HEK293 (cell line): ENCODE results near the gene NSUN4.

Experiments
- CTCF ChIA-PET: fragments of 350-600 bp; formaldehyde crosslinking; extraction: SDS; loops from one replicate; lab custom pipeline; 2021; ENCODE audit warnings: antibody characterized with exemption; lab: Yijun Ruan, JAX
- POLR2A ChIA-PET: fragments of 300-600 bp; formaldehyde crosslinking; extraction: SDS; loops from one replicate; lab custom pipeline; 2020; ENCODE audit warnings: antibody characterized with exemption, inconsistent platforms; lab: Yijun Ruan, JAX
- H3K27ac ChIP-seq: fragments of 200-500 bp; sonication (Bioruptor generic); 2 replicates; pipeline ENCODE4 v1.5.1; 2014; ENCODE audit warnings: low read depth, low read length, control low read depth, inconsistent platforms; ENCODE audit errors: extremely low read depth
- H3K36me3 ChIP-seq, 2 experiments: fragments of 200-500 bp in 1 of 2; sonication (Bioruptor generic) in 1 of 2; 1 replicate in 1 of 2; 2 replicates in 1 of 2; pipeline ENCODE4 v1.5.1; 2014 to 2017; ENCODE audit warnings: inconsistent platforms in 2 of 2, low read length in 2 of 2; ENCODE audit not compliant: control insufficient read depth in 2 of 2, insufficient read depth in 1 of 2
- H3K4me1 ChIP-seq: fragments of 200-500 bp; sonication (Bioruptor generic); 2 replicates; pipeline ENCODE4 v1.5.1; 2014; ENCODE audit warnings: mild to moderate bottlenecking, low read length, inconsistent platforms; ENCODE audit not compliant: control insufficient read depth, insufficient read depth
- H3K4me3 ChIP-seq: 2 replicates; pipeline ENCODE4 v1.5.1; 2011; ENCODE audit warnings: low read depth, mild to moderate bottlenecking, control low read depth, low read length, moderate library complexity
- H3K9me3 ChIP-seq: fragments of 200-500 bp; sonication (Bioruptor generic); 2 replicates; pipeline ENCODE4 v1.5.1; 2014; ENCODE audit warnings: low read depth, low read length, inconsistent platforms; ENCODE audit not compliant: control insufficient read depth, insufficient read depth
- GLIS1 ChIP-seq: fragments of 450-650 bp; formaldehyde crosslinking; IDR thresholded peaks from 2 replicates; pipeline ENCODE4 v1.5.1; 2016; ENCODE audit warnings: missing biosample characterization, missing genetic modification characterization
- HIC1 ChIP-seq: fragments of 450-650 bp; formaldehyde crosslinking; IDR thresholded peaks from 2 replicates; pipeline ENCODE4 v1.5.1; 2016; ENCODE audit warnings: missing biosample characterization, missing genetic modification characterization
- KLF10 ChIP-seq: fragments of 450-650 bp; IDR thresholded peaks from 2 replicates; pipeline ENCODE4 v1.5.1; 2018; ENCODE audit warnings: missing biosample characterization, mild to moderate bottlenecking, missing genetic modification characterization
- OSR2 ChIP-seq: fragments of 450-650 bp; formaldehyde crosslinking; IDR thresholded peaks from 2 replicates; pipeline ENCODE4 v1.5.1; 2016; ENCODE audit warnings: missing biosample characterization, missing genetic modification characterization
- SETDB1 ChIP-seq: IDR thresholded peaks from one replicate; pipeline ENCODE4 v1.6.1; 2017; ENCODE audit warnings: mild to moderate bottlenecking, low read length, moderate library complexity, mixed read lengths; ENCODE audit not compliant: insufficient read length
- ZBTB17 ChIP-seq: fragments of 450-650 bp; formaldehyde crosslinking; IDR thresholded peaks from 2 replicates; pipeline ENCODE4 v1.5.1; 2016; ENCODE audit warnings: missing biosample characterization, missing genetic modification characterization
- ZIC2 ChIP-seq: fragments of 450-650 bp; formaldehyde crosslinking; IDR thresholded peaks from 2 replicates; pipeline ENCODE4 v1.5.1; 2016; ENCODE audit warnings: missing biosample characterization, missing genetic modification characterization
- ZNF132 ChIP-seq: fragments of 450-650 bp; formaldehyde crosslinking; IDR thresholded peaks from 2 replicates; pipeline ENCODE4 v1.5.1; 2017; ENCODE audit warnings: missing biosample characterization, missing genetic modification characterization, borderline replicate concordance
- ZNF184 ChIP-seq: fragments of 450-650 bp; IDR thresholded peaks from 2 replicates; pipeline ENCODE4 v1.5.1; 2018; ENCODE audit warnings: missing biosample characterization, mild to moderate bottlenecking, missing genetic modification characterization
- ZNF518A ChIP-seq: fragments of 450-650 bp; formaldehyde crosslinking; conservative IDR thresholded peaks from 2 replicates; pipeline ENCODE4 v1.5.1; 2016; ENCODE audit warnings: low read depth, missing biosample characterization, missing genetic modification characterization
- ZNF521 ChIP-seq: fragments of 450-650 bp; formaldehyde crosslinking; IDR thresholded peaks from 2 replicates; pipeline ENCODE4 v1.5.1; 2017; ENCODE audit warnings: missing biosample characterization, mild to moderate bottlenecking, missing genetic modification characterization
- ZNF624 ChIP-seq: fragments of 450-650 bp; formaldehyde crosslinking; IDR thresholded peaks from 2 replicates; pipeline ENCODE4 v1.5.1; 2017; ENCODE audit warnings: missing biosample characterization, missing genetic modification characterization
- ZNF654 ChIP-seq: fragments of 450-650 bp; formaldehyde crosslinking; IDR thresholded peaks from 2 replicates; pipeline ENCODE4 v1.5.1; 2016; ENCODE audit warnings: low read depth, missing biosample characterization, missing genetic modification characterization
- ZSCAN23 ChIP-seq: fragments of 450-650 bp; formaldehyde crosslinking; IDR thresholded peaks from 2 replicates; pipeline ENCODE4 v1.5.1; 2016; ENCODE audit warnings: missing biosample characterization, missing genetic modification characterization
- TF ChIP-seq, protein P1 (sequence below): fragments of 450-650 bp; formaldehyde crosslinking; IDR thresholded peaks from 2 replicates; pipeline ENCODE4 v1.5.0; 2017; ENCODE audit warnings: missing biosample characterization, missing genetic modification characterization, borderline replicate concordance

Gene NSUN4

GRCh38 chr1:46372431-46372830 is 31.8 kb downstream of the NSUN4 start:
- POLR2A ChIA-PET = interaction anchor here (0.7 kb wide), 1 partner anchor 128 kb away, joined by 3 read pairs; no protein-coding TSS in a partner anchor
- no peak for TF ChIP-seq ZNF132 (tag by site-specific recombination)
- TF ChIP-seq ZNF654 = no peak
- no peaks in the 10 kb centered on the region for H3K9me3 ChIP-seq
- CTCF ChIA-PET = no interaction called here
- H3K4me3 ChIP-seq = no peak overlapping the region
- no peaks in the 10 kb centered on the region for H3K4me1 ChIP-seq
- no peak overlapping the region for H3K27ac ChIP-seq
- H3K36me3 ChIP-seq = peaks cover 0 to 12% of the 10 kb centered on the region in 2 experiments; a peak in 2 of 3 replicates

DNA sequence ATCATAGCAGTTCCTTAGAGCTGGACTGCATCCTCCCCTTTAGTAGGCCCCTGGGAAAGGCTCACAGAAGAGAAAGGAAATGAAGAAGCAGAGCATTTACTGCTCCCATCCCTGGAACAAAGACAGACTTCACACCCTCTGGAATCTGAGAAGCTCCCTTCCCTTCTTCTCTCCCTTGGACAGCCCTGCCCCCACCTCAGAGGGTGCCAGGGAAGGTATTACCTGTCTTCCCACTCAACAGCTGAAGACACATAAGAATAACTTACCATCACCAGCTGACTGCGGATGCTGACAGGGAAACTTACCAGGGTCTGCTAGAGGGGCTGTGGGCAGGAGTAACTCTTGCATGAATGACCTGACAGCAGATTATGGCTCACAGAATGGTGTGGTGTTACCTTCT is 39.4 kb downstream of the NSUN4 start:
- H3K9me3 ChIP-seq = no peaks in the 10 kb centered on the region
- ChIA-PET POLR2A (no interaction called here), CTCF (interaction anchor here (0.8 kb wide), 1 partner anchor 22 kb away, joined by 3 read pairs; no protein-coding TSS in a partner anchor)
- H3K4me3 ChIP-seq = no peak overlapping the region
- no peaks in the 10 kb centered on the region for H3K36me3 ChIP-seq
- H3K4me1 ChIP-seq = no peaks in the 10 kb centered on the region
- TF ChIP-seq OSR2 (tag by site-specific recombination) (no peak), ZNF518A (tag by site-specific recombination) (no peak), ZSCAN23 (tag by site-specific recombination) (no peak), SETDB1 (no peak), ZNF184 (tag by site-specific recombination) (no peak), ZBTB17 (tag by site-specific recombination) (no peak), GLIS1 (no peak), KLF10 (tag by site-specific recombination) (no peak), ZNF521 (tag by site-specific recombination) (no peak), ZNF624 (tag by site-specific recombination) (no peak), HIC1 (tag by site-specific recombination) (no peak), ZIC2 (no peak)
- TF ChIP-seq, protein P1, sequence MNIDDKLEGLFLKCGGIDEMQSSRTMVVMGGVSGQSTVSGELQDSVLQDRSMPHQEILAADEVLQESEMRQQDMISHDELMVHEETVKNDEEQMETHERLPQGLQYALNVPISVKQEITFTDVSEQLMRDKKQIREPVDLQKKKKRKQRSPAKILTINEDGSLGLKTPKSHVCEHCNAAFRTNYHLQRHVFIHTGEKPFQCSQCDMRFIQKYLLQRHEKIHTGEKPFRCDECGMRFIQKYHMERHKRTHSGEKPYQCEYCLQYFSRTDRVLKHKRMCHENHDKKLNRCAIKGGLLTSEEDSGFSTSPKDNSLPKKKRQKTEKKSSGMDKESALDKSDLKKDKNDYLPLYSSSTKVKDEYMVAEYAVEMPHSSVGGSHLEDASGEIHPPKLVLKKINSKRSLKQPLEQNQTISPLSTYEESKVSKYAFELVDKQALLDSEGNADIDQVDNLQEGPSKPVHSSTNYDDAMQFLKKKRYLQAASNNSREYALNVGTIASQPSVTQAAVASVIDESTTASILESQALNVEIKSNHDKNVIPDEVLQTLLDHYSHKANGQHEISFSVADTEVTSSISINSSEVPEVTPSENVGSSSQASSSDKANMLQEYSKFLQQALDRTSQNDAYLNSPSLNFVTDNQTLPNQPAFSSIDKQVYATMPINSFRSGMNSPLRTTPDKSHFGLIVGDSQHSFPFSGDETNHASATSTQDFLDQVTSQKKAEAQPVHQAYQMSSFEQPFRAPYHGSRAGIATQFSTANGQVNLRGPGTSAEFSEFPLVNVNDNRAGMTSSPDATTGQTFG = no peak
- H3K27ac ChIP-seq = no peak overlapping the region
